Right lobe of liver (tissue), 4 donors: ENCODE measurements around the gene KLHL22.

Experiments
- POLR2A ChIP-seq: fragments of 450-650 bp; IDR thresholded peaks from one replicate; pipeline ENCODE4 v1.6.1; 2017; ENCODE audit warnings: antibody characterized with exemption, mild to moderate bottlenecking
- TF ChIP-seq, protein P1 (sequence below), 4 donors: fragments of 200-600 bp in 3 of 4; fragments of 450-650 bp in 1 of 4; IDR thresholded peaks; one replicate each; pipeline versions ENCODE4 v1.5.1 to v1.8.0; 2016 to 2022; ENCODE audit warnings: antibody characterized with exemption in 4 of 4, mild to moderate bottlenecking in 2 of 4
- donor health status: DM: no; HTN: no; CAD: no.
- donor health status: DM: no; HTN: no; CAD: no.
- donor health status: DM: no; HTN: yes; CAD: no.

DNA sequence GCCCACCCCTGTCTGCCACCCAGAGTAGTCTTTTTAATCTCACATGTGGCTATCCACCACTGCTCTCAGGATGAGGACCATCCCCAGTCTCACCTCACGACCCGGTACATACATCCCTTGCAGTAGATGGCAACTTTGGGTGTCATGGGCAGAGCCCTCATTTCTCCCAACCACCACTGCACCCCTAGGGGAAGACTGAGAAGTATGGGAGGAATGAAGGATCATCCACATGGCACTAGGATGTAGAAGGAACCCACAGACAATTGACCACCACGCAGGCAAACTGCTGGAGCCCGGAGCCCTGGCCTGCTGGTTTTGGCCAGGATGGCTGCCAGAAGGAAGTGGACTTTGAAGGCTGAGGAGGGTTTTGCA, 56.1 kb downstream of the KLHL22 start:
- TF ChIP-seq, protein P1, sequence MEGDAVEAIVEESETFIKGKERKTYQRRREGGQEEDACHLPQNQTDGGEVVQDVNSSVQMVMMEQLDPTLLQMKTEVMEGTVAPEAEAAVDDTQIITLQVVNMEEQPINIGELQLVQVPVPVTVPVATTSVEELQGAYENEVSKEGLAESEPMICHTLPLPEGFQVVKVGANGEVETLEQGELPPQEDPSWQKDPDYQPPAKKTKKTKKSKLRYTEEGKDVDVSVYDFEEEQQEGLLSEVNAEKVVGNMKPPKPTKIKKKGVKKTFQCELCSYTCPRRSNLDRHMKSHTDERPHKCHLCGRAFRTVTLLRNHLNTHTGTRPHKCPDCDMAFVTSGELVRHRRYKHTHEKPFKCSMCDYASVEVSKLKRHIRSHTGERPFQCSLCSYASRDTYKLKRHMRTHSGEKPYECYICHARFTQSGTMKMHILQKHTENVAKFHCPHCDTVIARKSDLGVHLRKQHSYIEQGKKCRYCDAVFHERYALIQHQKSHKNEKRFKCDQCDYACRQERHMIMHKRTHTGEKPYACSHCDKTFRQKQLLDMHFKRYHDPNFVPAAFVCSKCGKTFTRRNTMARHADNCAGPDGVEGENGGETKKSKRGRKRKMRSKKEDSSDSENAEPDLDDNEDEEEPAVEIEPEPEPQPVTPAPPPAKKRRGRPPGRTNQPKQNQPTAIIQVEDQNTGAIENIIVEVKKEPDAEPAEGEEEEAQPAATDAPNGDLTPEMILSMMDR (IDR thresholded peaks at IDR 0.05), result no peak
- no peak for TF ChIP-seq POLR2A
